Peyer's patch (tissue), 4 donors: ENCODE data around the gene ACKR2.

Experiments used
- CTCF ChIP-seq, 6 experiments: fragments of 450-650 bp in 4 of 6; fragments of 200-600 bp in 2 of 6; sonication (generic) in 1 of 6; IDR thresholded peaks; one replicate each; pipeline ENCODE4 v1.5.1; 2017 to 2019; ENCODE audit warnings: antibody characterized with exemption in 6 of 6, mild to moderate bottlenecking in 3 of 6, moderate library complexity in 1 of 6
- POLR2A ChIP-seq, 2 donors: fragments of 450-650 bp; IDR thresholded peaks; one replicate each; pipeline ENCODE4 v1.5.1; 2017; ENCODE audit warnings: antibody characterized with exemption in 2 of 2, mild to moderate bottlenecking in 2 of 2, moderate library complexity in 2 of 2

GRCh38 chr3:42844815-42845214, 35.6 kb downstream of the ACKR2 start:
- no peak for TF ChIP-seq POLR2A (IDR thresholded peaks at IDR 0.05)
- TF ChIP-seq CTCF (IDR thresholded peaks at IDR 0.05): no peak
